Panc1 (cell line): ENCODE data around the gene SEMA4B. TPM values are rescaled to one million over a fixed set of nuclear protein-coding genes. Genes with fewer than 3 reads are reported as not detected.

Experiments
- ATAC-seq: fragments of 200-7000 bp; cut with Tn5 transposase; 2 replicates; pipeline ENCODE4 v1.9.1; 2020; ENCODE audit warnings: mild to moderate bottlenecking, moderate library complexity
- BruUV-seq: library from RNA; stranded (reverse); fragments of 400-500 nt; replicated peaks from 2 replicates; lab custom pipeline; 2021; lab: Mats Ljungman, UMichigan
- CTCF ChIA-PET: fragments of 300-600 bp; sonication (Branson Sonifier 250); formaldehyde crosslinking; loops from one replicate; lab custom pipeline; 2022; ENCODE audit warnings: antibody characterized with exemption; lab: Charles Lee
- POLR2A ChIA-PET: fragments of 300-600 bp; sonication (Branson Sonifier 250); formaldehyde crosslinking; loops from one replicate; lab custom pipeline; 2022; ENCODE audit warnings: antibody characterized with exemption; lab: Charles Lee
- DNase-seq: peaks from one replicate; pipeline ENCODE4 v3.0.0-alpha.2; 2010; ENCODE audit warnings: low read depth, low spot score
- H3K27ac ChIP-seq: 2 replicates; pipeline ENCODE4 v1.5.1; 2011; ENCODE audit warnings: mild to moderate bottlenecking, low read length, inconsistent platforms
- H3K27me3 ChIP-seq: fragments of 200-500 bp; sonication (Bioruptor generic); 2 replicates; pipeline ENCODE4 v1.6.0; 2014; ENCODE audit warnings: low read length, inconsistent platforms; ENCODE audit not compliant: control insufficient read depth, insufficient read depth
- H3K36me3 ChIP-seq: fragments of 200-500 bp; sonication (Bioruptor generic); 2 replicates; pipeline ENCODE4 v1.5.1; 2014; ENCODE audit warnings: inconsistent platforms, mild to moderate bottlenecking, low read length, moderate library complexity; ENCODE audit not compliant: control insufficient read depth, insufficient read depth
- H3K4me1 ChIP-seq: 2 replicates; pipeline ENCODE4 v1.5.1; 2011; ENCODE audit warnings: inconsistent platforms, mild to moderate bottlenecking, low read length, moderate library complexity; ENCODE audit not compliant: control insufficient read depth, insufficient read depth
- H3K4me3 ChIP-seq, 2 experiments: 2 replicates each; pipeline ENCODE4 v1.5.1; 2011 to 2012; ENCODE audit warnings: low read depth in 2 of 2, low read length in 2 of 2, mild to moderate bottlenecking in 2 of 2, inconsistent platforms in 1 of 2, moderate library complexity in 1 of 2
- H3K9me3 ChIP-seq: fragments of 200-500 bp; sonication (Bioruptor generic); 2 replicates; pipeline ENCODE4 v1.5.1; 2014; ENCODE audit warnings: low read depth, mild to moderate bottlenecking, inconsistent platforms, low read length, moderate library complexity; ENCODE audit not compliant: control insufficient read depth, insufficient read depth
- CTCF ChIP-seq: fragments of 450-650 bp; IDR thresholded peaks from 2 replicates; pipeline ENCODE4 v1.5.1; 2017; ENCODE audit warnings: mild to moderate bottlenecking
- POLR2AphosphoS5 ChIP-seq: IDR thresholded peaks from 2 replicates; pipeline ENCODE4 v1.6.1; 2012; ENCODE audit warnings: mild to moderate bottlenecking, low read depth, low read length, moderate library complexity
- SIN3A ChIP-seq: IDR thresholded peaks from 2 replicates; pipeline ENCODE4 v1.6.1; 2012; ENCODE audit warnings: low read depth, mild to moderate bottlenecking, low read length, moderate library complexity, borderline replicate concordance; ENCODE audit not compliant: insufficient read depth
- TCF7L2 ChIP-seq: IDR thresholded peaks from 2 replicates; pipeline ENCODE4 v1.6.1; 2011; ENCODE audit warnings: mild to moderate bottlenecking, low read depth, low read length, inconsistent platforms
- in situ Hi-C: cut with HindIII; loops from 2 replicates; pipeline ENCODE4 v1.10.0; 2016; ENCODE audit warnings: low sequenced_read_pairs, low pct_unique_long_range_greater_than_20kb
- intact Hi-C: fragments of 100-400 bp; cut with micrococcal nuclease; formaldehyde crosslinking; loops from one replicate; pipeline ENCODE4 v1.10.0; 2022; ENCODE audit not compliant: unreplicated experiment
- total RNA-seq: library from RNA; stranded (reverse); gene quantifications from one replicate; pipeline ENCODE4 v1.2.1, GENCODE V29; 2021; ENCODE audit not compliant: unreplicated experiment
- TF ChIP-seq, protein P1 (sequence below), 2 experiments: IDR thresholded peaks; 2 replicates each; pipeline ENCODE4 v1.6.1; 2011 to 2012; ENCODE audit warnings: low read depth in 2 of 2, control low read depth in 1 of 2, low read length in 1 of 2, mild to moderate bottlenecking in 1 of 2, moderate library complexity in 1 of 2; ENCODE audit not compliant: insufficient read depth in 1 of 2

The SEMA4B gene
- total RNA-seq, 1 experiment from 2014 or later, result 600 TPM

- Histone ChIP-seq H3K9me3 (no peaks in the 10 kb centered on the region; the same call in 1 of the 2 replicates), H3K4me1 (peaks cover 54% of the 10 kb centered on the region), H3K27ac (peak overlapping the region; percentile 100), H3K27me3 (no peaks in the 10 kb centered on the region), H3K36me3 (no peaks in the 10 kb centered on the region), H3K4me3 (no peak overlapping the region)
- ChIA-PET POLR2A (interaction anchor here (0.6 kb wide), 1 partner anchor 20 kb away, joined by 3 read pairs; no protein-coding TSS in a partner anchor), CTCF (no interaction called here)
- intact Hi-C loops (no loop called here), in situ Hi-C loops (loop anchor here (10.0 kb wide), 1 partner anchor 48 kb away; no protein-coding TSS in a partner anchor)
- no peak for DNase-seq
- TF ChIP-seq SIN3A (no peak), POLR2AphosphoS5 (no peak), CTCF (no peak), TCF7L2 (no peak)
- TF ChIP-seq, protein P1, sequence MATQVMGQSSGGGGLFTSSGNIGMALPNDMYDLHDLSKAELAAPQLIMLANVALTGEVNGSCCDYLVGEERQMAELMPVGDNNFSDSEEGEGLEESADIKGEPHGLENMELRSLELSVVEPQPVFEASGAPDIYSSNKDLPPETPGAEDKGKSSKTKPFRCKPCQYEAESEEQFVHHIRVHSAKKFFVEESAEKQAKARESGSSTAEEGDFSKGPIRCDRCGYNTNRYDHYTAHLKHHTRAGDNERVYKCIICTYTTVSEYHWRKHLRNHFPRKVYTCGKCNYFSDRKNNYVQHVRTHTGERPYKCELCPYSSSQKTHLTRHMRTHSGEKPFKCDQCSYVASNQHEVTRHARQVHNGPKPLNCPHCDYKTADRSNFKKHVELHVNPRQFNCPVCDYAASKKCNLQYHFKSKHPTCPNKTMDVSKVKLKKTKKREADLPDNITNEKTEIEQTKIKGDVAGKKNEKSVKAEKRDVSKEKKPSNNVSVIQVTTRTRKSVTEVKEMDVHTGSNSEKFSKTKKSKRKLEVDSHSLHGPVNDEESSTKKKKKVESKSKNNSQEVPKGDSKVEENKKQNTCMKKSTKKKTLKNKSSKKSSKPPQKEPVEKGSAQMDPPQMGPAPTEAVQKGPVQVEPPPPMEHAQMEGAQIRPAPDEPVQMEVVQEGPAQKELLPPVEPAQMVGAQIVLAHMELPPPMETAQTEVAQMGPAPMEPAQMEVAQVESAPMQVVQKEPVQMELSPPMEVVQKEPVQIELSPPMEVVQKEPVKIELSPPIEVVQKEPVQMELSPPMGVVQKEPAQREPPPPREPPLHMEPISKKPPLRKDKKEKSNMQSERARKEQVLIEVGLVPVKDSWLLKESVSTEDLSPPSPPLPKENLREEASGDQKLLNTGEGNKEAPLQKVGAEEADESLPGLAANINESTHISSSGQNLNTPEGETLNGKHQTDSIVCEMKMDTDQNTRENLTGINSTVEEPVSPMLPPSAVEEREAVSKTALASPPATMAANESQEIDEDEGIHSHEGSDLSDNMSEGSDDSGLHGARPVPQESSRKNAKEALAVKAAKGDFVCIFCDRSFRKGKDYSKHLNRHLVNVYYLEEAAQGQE (IDR thresholded peaks at IDR 0.05; ENCODE audit: insufficient read depth in 1 of 2, low read depth in 2 of 2, low read length in 1 of 2), result no peak
- ATAC-seq, result no peak
- BruUV-seq, result no TSS peak
Observed at GRCh38 chr15:90167121-90167520, 34.0 kb upstream of the SEMA4B start.

DNA sequence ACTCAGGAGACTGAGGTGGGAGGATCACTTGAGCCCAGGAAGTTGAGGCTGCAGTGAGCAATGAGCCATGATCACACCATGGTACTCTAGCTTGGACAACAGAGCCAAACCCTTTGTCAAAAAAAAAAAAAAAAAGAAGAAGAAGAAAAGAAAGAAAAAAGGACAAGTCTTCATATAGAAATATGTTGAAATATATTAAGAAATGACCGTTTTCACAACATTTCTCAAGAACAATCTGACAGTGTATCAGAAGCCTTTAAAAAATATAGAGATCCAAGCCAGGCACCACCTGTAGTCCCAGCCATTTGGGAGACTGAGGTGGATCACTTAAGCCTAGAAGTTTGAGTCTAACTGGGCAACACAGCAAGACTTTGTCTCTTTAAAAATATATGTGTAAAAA is 29.5 kb upstream of the SEMA4B start:
- intact Hi-C loops (no loop called here), in situ Hi-C loops (no loop called here)
- DNase-seq (no peak), ATAC-seq (no peak)
- H3K27me3 ChIP-seq, result no peaks in the 10 kb centered on the region
- CTCF ChIA-PET, result no interaction called here
- H3K36me3 ChIP-seq, result no peaks in the 10 kb centered on the region
- no peaks in the 10 kb centered on the region; the same call in 1 of the 2 replicates for H3K9me3 ChIP-seq
- no TSS peak for BruUV-seq
- H3K27ac ChIP-seq, result peak overlapping the region; percentile 95
- H3K4me3 ChIP-seq, result no peak overlapping the region
- peaks cover 38% of the 10 kb centered on the region for H3K4me1 ChIP-seq
- TF ChIP-seq SIN3A (no peak), POLR2AphosphoS5 (no peak), CTCF (no peak), TCF7L2 (no peak)
- TF ChIP-seq, protein P1 (IDR thresholded peaks at IDR 0.05; ENCODE audit: insufficient read depth in 1 of 2, low read depth in 2 of 2, low read length in 1 of 2), result no peak
- POLR2A ChIA-PET, result no interaction called here
